ENCODE data around the gene SMG6.

GRCh38 chr17:2304931-2305330, 1.3 kb upstream of the SMG6 start:
- TF ChIP-seq POLR2A (IDR thresholded peaks at IDR 0.05; ENCODE audit: low read length): no peak
- TF ChIP-seq GATA1 (IDR thresholded peaks at IDR 0.05; ENCODE audit: low read depth, low read length): no peak

All from erythroblast (primary cell).